GM18507 (cell line): Measurements from ENCODE around the gene SLC25A42.
"Not testable (repeated sequence)": the region's sequence is repeated elsewhere in the genome, so short reads cannot be mapped to it uniquely, and the experiment has no call there.

Source experiments
- DNase-seq: peaks from one replicate; pipeline ENCODE4 v3.0.0; 2011; ENCODE audit warnings: low read depth; ENCODE audit not compliant: insufficient read length; ENCODE audit errors: extremely low spot score
- FAIRE-seq: peaks from 2 replicates; lab custom pipeline; 2011; peaks lifted over from hg19 to GRCh38; lab: Jason Lieb, UNC

The SLC25A42 gene

GRCh38 chr19:19148504-19148903, 84.7 kb downstream of the SLC25A42 start:
- DNase-seq, FAIRE-seq: not testable (repeated sequence)

GRCh38 chr19:19149435-19149834, 85.6 kb downstream of the SLC25A42 start:
- DNase-seq, result no peak

GRCh38 chr19:19151418-19151817, 87.6 kb downstream of the SLC25A42 start:
- DNase-seq (no peak), FAIRE-seq (peak; percentile 56)

More at GRCh38 chr19:19149435-19149834, 85.6 kb downstream of the SLC25A42 start:
- no peak for FAIRE-seq

- FAIRE-seq (no peak), DNase-seq (no peak)
Observed at GRCh38 chr19:19152668-19153384, 89.0 kb downstream of the SLC25A42 start.

GRCh38 chr19:19154768-19155494, 91.1 kb downstream of the SLC25A42 start:
- DNase-seq (no peak), FAIRE-seq (peak; percentile 12)

GRCh38 chr19:19155495-19156219, 91.9 kb downstream of the SLC25A42 start:
- peak; percentile 49 for DNase-seq
- FAIRE-seq, result peak; percentile 92

- DNase-seq, result no peak
- FAIRE-seq, result no peak
Observed at GRCh38 chr19:19157808-19158207, 94.0 kb downstream of the SLC25A42 start.

- no peak for DNase-seq
- no peak for FAIRE-seq
Observed at GRCh38 chr19:19159534-19159933, 95.7 kb downstream of the SLC25A42 start.

GRCh38 chr19:19160461-19161035, 96.8 kb downstream of the SLC25A42 start:
- DNase-seq, result no peak
- no peak for FAIRE-seq

GRCh38 chr19:19162495-19162894, 98.7 kb downstream of the SLC25A42 start:
- no peak for DNase-seq
- FAIRE-seq, result no peak
